NCI-H2029 (cell line): ENCODE data around the gene ITGB5.
"Not testable (repeated sequence)": the region's sequence is repeated elsewhere in the genome, so short reads cannot be mapped to it uniquely, and the experiment has no call there.

Experiments
- DNase-seq: peaks from one replicate; lab custom pipeline; 2025; lab: John Stamatoyannopoulos, UW

The ITGB5 gene

DNA sequence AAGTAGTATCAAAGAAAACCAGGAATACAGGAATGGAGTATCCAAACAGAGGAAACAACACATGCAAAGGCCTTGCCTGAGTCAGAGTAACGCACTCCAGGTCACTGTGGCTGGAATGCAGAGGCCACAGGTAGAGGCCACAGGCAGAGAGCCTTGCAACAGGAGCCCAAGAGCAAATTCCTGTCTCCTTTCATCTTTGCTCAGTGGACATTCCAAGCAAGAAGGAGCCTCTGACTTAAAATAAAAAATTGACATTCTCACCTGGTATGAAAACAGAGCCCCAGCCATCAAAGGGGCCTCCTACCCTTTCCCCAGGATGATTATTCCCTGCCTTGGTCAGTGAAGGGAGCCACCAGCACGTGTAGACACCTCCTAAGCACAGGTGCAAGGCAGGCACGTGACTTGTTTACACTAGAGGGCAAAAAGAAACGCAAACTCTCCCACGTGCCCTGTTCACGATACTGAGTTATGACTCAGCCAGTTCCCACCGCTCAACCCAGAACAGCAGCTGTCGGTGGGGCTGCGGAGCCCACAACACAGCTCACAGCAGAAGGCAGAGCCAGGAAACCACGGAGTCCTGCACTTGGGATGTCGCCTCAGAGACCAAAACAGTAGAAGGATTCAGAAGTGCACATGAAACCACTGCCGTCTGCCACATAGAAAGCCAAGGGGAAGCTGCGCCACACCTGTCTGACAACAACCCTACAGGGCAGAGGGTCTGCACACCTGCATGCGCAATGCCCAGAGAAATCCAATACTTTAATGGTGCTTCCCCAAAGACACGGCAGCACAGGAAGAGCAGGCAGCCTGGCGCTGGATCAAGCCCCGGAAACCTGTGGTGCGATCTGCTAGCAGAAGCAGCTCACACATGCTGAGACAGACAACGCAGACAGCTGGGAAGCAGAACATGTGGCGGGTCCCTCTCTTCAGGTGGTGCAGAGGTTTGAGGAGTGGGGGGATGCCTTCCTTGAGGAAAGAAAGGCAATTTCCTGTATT lies 52.1 kb downstream of the ITGB5 start:
- peak; percentile 91 for DNase-seq

DNA sequence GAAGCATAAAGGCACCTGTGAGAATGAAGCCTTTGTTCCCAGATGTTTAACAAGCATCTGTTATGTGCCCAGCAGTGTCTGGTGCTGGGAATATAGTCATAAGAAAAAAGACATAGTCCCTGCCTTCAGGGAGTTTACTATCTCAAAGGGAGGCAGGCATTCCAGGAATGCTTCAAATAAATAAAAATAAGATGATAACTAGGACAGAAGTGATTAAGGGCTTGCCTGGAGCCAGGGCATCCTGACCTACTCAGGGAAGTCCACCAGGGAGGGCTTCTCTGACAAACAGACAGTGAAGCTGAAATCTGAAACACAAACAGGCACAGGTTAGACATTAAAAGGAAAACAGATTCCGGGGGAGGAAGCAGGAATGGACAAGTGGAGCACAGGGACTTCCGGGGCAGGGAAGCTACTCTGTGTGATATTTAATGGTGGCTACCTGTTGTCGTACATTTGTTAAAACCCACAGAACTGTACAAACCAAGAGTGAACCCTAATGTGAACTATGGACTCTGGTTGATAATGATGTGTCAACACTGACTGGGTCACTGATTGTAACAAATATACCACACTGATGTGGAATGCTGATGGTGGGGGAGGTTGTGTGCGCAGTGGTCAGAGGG lies 53.3 kb downstream of the ITGB5 start:
- DNase-seq, result no peak

DNA sequence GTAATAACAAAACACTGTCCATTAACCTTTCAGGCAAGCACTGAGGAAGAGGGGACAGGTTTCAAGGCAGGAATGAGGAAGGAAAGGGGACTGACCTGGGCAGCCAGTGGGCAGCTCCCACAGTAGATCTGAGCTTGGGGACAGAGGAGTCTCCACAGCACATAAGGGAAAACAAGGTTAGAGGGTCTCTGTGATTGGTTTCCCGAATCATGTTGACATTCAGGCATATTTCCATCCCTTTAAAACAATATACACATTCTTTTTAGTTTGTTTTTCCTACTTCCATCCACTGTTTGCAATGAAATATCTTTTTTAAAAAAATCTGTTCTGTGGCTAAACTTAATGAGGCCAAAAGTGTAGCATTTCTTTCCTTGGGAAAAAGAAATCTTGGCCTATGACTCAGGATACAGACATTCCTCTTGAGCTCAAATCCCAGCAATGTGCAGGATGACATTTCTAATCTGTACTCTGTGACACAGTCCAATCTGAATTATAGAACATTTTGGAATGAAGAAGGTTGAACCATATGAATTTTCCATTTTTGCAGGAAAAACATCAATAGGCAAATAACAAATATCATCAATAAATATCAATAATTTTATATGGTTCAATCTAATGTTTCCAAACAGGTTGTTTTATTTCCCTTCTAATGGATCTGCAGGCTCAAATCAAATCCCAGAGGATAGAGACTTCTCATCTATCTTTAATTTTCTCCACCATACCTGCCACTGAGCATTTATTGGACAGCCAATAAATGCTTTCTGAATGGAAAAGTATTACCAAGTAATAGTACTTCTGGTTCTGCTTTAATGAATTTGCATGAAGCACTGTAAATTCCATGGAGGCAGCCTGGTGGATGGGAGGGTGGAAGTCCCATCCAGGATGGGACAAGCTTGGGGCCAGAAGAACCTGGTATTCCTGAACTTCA lies 54.1 kb downstream of the ITGB5 start:
- DNase-seq, result no peak

DNA sequence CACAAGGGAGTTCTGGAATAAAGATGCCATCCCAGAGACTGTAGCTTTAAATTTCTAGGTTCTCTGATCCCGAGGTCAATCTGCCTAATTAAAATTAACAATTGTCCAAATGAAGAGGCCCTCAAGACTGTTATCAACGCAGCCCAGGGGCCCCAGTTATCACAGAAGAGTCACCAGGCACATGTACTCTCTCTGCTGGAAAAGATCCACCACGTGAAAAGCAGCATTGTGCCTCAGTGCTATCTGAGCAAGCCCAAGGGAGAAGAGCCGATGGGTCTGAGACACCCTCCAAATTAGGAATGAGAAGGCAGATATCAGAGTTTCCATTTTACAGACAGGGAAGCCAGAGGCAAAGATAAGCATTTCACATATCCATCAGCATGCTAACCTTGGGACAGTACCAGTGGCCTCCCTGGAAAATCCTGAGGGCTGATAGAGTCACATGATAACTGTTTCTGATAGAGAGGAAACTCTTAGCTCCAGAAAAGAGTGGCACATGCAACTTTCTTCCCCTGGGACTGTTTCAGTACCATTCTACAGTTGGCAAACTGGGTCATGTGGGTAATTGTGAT lies 55.5 kb downstream of the ITGB5 start:
- no peak for DNase-seq

DNA sequence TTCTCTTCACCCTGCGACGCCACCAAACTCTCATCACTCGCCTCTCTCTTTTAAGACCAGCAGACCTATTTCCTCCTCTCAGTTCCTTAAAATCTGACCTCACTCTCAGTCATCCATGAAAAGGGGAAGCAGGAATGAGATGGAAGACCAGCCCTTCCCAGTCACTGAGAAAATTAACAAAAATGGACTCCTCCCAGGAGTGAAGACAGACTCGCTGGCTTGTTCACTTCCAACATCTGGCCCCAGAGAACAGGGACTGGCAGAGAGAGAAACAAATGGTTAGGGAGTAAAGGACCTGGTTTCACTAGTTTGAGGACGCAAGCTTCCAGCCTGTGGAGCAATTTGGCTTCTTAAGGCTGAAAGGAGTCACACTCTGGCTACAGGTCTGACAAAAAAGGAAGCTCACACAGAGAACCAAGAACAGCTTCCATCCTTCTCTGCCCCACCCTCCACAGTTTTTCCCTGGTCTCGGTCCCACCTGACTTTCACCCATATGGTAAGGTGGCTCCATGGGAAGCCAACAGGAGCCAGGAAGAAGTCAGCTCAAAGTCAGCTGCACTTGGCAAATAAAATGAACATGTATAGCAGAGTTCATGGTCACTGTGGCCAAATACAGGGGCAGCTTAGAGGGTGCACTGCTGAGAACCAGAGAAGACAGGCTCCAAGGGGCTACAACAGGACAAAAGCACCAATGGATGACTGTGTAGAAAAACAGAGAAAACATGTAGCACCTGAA lies 57.2 kb downstream of the ITGB5 start:
- no peak for DNase-seq

DNA sequence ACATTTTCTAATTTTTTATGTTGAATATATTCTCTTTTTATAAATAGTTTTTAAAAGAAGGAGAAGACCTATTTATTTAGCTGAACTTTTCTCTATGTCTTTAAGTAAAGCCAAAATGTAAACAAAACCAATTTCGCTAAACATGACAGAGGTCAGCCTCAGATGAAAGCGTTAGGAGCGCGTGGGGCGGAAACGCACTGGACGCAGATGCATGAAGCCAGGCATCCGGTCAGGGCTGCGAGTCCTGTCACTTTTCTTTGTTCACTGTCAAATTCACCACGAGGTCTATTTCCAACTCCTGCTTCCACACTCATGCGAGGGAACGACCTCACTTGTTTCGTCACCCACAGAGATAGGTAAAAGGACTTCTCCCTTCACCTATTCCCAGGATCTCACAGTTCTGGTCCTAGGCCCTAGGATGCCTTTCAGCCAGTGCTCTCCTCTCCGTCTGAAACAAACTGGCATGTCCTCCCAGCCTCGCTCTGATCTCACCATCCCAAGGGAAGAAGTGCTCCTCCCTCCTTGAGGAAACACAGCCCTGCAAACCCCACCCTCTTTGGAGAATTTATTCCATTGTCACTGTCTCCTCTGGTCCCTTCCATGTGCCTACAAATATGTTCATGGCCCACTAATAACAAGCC lies 57.9 kb downstream of the ITGB5 start:
- no peak for DNase-seq

DNA sequence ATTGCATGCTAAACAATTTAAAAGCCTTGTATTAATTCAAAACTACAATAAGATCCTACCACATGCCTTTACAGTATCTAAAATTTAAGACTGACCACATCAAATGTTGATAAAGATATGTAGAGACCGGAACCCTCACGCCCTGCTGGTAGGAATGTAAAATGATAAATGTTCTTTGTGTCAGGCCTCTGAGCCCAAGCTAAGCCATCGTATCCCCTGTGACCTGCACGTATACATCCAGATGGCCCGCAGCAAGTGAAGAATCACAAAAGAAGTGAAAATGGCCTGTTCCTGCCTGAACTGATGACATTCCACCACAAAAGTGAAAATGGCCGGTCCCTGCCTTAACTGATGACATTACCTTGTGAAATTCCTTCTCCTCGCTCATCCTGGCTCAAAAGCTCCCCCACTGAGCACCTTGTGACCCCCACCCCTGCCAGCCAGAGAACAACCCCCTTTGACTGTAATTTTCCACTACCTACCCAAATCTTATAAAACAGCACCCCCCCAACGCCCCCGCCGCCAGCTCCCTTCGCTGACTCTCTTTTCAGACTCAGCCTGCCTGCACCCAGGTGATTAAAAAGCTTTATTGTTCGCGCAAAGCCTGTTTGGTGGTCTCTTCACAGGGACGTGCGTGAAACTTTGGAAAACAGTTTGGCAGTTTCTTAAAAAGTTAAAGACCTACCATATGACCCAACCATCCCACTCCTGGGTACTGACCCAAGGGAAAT lies 59.5 kb downstream of the ITGB5 start:
- DNase-seq, result not testable (repeated sequence)

DNA sequence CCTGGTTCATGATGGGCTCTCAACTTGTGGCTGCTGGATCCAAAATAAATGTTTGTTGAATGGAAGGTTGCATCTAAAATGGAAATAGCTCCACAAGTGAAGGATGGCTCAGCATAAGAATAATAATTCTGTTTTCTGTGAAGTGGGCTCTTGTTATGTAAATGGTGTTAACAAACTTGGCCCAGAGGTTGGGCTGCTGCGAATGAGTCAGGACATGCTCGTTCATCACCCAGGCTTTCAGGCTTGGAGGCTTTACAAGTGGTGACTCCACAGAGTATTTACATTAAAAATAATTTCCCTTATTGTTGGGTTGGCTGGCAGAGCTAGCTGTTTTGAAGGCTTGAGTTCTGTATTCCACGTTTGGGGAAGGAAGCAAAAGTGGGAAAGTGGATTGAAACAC lies 60.5 kb downstream of the ITGB5 start:
- no peak for DNase-seq

DNA sequence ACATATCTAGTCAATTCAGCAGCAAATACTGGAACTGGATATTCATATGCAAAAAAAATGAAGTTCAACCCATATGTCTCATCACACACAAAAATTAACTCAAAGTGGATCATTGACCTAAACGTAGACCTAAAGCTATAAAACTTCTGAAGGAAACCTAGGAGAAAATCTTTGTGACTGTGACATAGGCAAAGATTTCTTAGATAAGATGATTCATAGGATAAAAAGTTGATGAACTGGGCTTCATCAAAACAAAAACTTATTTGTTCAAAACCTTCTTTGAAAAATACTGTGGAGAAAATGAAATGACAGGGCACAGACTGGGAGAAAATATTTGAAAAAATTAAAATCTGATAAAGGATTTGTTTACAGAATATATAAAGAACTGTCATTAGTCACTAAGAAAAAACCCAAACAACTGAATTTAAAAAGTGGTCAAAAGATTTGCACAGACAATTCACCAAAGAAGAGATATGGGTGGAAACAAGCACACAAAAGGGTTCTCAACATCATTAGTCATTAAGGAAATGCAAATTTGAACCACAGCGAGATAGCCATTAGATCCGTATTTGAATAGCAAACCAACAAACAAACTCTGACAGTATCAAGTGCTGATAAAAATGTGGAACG lies 62.8 kb downstream of the ITGB5 start:
- DNase-seq, result no peak

DNA sequence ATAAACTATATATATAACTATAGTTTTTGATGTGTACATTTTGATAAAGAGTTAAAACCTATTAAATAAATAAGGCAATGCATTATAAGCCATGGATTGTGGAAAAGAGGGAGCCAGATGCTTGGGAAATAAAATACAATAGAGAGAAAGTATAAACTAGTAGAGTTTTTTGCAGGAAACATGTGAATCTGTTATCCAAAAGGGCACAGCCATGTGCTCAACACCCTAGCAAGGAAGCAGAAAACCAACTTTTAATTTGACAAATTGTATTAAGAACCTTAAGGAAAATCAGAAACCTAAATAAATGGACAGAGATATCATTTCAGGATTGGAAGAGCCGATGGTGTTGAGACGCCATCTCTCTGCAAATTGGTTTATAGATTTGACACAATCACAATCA lies 63.5 kb downstream of the ITGB5 start:
- no peak for DNase-seq

DNA sequence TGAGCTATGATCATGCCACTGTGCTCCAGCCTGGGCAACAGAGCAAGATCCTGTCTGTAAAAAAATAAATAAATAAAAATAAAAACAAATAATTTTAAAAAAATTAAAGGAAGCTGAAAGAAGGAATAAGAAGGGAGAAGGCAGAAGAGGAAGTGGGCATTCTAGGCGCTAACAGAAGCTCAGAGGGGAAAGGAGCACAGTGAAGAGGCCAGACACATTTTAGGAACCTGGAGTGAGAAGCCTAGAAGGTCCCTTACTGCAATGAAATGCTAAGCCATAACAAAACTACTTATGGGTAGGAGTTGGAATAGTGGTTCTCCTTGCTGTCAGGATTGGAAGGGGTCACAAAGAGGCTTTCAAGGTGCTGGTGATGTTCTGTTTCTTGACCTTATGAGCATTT lies 64.0 kb downstream of the ITGB5 start:
- no peak for DNase-seq

DNA sequence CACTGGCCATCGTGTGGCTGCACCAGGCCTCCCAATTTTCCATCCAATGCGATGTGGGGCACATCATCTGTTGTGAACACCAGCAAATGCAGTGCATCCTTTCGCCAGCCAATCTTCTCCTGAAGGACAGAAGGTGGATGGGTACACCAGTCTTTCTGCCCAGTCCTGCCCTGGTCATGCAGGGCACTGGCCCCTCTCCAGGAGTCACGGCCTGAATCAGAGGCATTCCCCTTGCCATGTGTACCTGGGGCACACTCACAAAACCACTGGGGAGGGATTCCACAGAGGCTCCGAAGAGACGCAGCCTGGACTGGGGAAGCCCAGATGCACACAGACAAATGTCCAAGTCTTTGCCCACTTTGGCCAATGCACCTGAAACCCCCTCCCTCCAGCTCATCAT lies 65.8 kb downstream of the ITGB5 start:
- no peak for DNase-seq

DNA sequence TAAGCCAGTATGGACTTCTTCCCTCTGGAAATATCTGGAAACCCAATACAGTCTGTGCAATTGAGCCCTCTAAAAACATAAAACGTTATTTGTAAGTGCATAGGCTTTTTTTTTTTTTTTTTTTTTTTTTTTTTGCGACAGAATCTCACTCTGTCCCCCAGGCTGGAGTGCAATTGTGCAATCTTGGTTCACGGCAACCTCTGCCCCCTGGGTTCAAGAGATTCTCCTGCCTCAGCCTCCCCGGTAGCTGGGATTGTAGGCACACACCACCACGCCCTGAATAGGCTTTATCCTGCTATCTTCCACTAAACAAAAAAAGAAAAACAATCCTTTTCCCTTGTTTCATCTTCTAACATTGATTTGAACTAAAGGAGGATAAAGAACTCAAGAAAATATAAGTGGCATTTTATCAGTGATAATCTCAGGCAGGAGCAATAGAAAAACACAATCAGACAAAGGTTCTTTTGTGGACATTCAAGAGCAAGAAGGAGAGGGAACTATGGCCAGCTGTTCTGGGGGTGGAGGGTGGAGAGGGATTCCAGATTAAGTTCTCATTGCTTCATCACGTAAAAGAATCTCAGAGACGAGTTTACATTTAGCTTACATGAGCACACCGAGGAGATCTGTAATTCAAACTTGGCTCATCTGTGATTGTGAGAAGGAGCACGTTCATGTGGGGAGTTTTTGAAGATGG lies 68.6 kb downstream of the ITGB5 start:
- DNase-seq, result no peak

DNA sequence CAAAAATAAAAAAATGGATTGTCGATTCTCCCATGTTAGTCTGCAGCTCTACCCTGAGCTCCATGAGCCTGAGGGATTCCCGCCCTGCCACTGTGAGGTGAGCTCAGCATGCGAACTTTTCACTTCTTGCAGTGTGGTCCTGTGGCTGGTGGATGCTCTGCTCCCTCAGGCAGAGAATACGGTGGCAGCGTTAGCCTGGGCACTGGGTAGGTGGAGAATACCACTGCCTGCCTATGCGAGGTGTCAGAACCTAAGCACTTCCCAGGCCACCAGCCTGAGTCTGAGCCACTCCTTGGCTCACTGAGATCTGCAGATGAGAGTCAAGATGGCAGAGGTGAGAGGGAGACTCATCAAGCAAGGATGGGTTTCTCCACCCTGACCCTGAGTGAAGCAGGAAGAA lies 70.1 kb downstream of the ITGB5 start:
- no peak for DNase-seq

DNA sequence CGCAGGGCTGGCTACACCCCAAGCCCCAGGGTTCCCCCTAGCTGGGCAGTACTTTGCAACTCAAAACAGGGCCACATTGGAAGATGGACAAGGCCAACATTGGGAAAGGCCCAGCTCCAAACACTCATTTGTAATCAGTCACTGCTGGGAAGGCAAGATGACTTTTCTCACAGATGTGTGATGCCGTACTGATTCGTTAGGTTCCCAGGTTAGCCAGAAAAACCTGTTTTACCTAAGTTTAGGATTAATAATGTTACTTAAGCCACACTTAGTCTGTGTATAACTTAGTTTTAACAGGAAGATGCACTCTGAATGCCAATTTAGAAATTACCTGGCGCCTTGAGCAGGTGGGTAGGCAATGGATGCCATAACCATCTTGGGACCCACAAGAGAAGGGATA lies 71.0 kb downstream of the ITGB5 start:
- DNase-seq, result no peak

DNA sequence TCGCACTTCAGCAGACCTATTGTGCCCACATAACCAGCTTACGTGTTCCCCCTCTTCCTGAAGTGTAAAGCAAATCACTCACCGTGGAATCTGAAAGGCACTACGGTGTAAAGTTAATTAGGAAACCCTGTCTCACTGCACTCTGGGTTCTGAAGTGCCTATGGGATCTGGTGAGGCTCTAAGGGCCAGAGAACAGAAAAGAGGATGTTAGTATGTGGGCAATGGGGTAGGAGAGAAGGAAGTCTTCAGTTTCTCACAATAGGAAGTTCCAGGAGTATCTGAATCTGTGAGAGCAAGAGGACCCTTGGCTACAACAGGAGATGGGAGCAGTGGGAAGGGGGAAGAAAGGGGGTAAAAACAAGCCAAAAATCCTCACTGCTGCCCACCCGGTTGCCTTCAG lies 71.4 kb downstream of the ITGB5 start:
- DNase-seq, result no peak

DNA sequence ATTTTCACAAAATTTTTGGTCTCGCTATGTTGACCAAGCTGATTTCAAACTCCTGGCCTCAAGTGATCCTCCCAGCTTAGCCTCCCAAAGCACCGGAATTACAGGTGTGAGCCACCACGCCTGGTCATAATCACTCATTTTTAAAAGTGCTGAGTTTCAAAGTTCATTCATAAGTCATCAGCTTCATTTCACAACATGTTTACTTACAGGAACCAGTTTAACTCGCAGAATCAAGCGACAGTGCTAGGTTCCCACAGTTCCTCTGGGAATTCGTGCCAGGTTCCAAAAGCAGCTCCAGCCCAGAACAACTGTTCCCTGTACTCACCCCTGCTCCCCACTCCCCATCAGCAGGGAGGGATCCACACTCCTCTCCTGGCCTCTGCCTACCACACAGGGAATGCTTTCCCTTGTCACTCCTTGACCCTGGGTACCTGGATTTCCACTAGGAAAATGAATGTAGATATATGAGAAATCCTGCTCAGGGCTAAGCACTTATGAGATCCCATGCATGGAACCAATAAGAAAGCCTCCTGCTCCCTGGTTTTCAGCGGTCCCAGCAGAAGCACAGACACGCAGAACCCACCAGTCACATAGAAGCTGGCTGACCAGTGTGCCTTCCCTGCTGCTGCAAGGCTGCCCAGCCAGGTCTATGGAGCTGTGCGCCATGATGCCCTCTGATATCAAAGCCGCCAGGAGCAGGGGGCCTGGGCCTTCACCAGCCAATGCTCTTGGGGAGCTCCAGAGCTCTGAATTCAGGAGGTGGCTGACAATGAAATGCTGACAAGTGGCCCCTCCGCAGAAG lies 72.3 kb downstream of the ITGB5 start:
- no peak for DNase-seq

DNA sequence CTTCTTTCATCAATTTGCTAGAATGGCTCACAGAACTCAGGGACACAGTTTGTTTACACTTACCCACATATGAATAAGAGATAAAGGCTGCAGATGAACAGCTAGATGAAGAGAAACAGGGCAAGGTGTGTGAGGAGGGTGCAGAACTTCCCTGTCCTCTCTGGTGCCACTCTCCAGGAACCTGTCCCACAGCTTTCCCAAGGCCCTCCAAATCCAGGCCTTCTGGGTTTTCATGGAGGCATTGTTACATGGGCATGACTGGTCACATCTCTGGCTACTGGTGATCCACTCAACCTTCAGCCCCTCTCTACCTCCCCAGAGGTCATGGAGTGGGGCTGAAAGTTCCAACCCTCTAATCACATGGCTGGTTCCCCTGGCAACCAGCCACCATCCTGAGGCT lies 73.6 kb downstream of the ITGB5 start:
- no peak for DNase-seq
